Chondrocyte (in vitro differentiated cells): Measurements from ENCODE around the gene TRIM8. TPM values are rescaled to one million over a fixed set of nuclear protein-coding genes. Genes with fewer than 3 reads are reported as not detected.

Experiments used
- DNase-seq: peaks from one replicate; pipeline ENCODE4 v3.0.0; 2021; ENCODE audit warnings: mixed read lengths, low spot score
- H3K27ac Mint-ChIP-seq: one replicate; pipeline ENCODE4 v1.8.0; 2021; ENCODE audit warnings: mild to moderate bottlenecking, moderate library complexity, mixed read lengths; ENCODE audit not compliant: unreplicated experiment
- H3K27me3 Mint-ChIP-seq: 2 replicates; pipeline ENCODE4 v1.8.0; 2021; ENCODE audit warnings: low read depth, mixed read lengths
- H3K36me3 Mint-ChIP-seq: 2 replicates; pipeline ENCODE4 v1.8.0; 2021; ENCODE audit warnings: low read depth, mixed read lengths
- H3K4me1 Mint-ChIP-seq: 2 replicates; pipeline ENCODE4 v1.8.0; 2021; ENCODE audit warnings: low read depth, mild to moderate bottlenecking, mixed read lengths
- H3K4me3 Mint-ChIP-seq: one replicate; pipeline ENCODE4 v1.8.0; 2021; ENCODE audit warnings: mild to moderate bottlenecking, moderate library complexity, mixed read lengths; ENCODE audit not compliant: unreplicated experiment
- H3K9me3 Mint-ChIP-seq: 2 replicates; pipeline ENCODE4 v1.8.0; 2021; ENCODE audit warnings: low read depth, mixed read lengths
- total RNA-seq: library from RNA; stranded (reverse); gene quantifications from 3 replicates; pipeline ENCODE4 v1.2.1, GENCODE V29; 2021
- TF ChIP-seq, protein P1 (sequence below): fragments of 200-600 bp; sonication (generic); IDR thresholded peaks from 2 replicates; pipeline ENCODE4 v1.5.0; 2021; ENCODE audit warnings: antibody characterized with exemption, mild to moderate bottlenecking, moderate library complexity

TRIM8 gene
- total RNA-seq, 1 donor from 2014 or later = 66.8 TPM

DNA sequence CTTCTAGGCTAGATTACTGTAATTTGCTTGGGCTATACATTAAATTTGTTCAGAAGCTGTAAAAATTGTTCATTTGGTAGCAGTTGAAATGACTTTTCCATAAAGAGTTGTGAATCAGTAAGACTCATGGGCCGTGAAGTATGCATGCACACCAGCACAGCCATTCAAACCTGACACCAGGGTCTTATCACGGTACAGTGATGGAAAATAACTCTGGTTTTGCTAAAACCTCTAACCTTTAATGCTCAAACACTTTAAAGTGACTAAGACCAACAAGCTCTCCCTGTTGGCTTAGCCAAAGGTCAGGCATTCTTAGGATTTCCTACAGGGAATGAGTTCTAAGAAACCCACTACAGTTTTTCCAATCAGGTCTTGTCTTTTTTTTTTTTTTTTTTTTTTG is 58.5 kb downstream of the TRIM8 start:
- TF ChIP-seq, protein P1, sequence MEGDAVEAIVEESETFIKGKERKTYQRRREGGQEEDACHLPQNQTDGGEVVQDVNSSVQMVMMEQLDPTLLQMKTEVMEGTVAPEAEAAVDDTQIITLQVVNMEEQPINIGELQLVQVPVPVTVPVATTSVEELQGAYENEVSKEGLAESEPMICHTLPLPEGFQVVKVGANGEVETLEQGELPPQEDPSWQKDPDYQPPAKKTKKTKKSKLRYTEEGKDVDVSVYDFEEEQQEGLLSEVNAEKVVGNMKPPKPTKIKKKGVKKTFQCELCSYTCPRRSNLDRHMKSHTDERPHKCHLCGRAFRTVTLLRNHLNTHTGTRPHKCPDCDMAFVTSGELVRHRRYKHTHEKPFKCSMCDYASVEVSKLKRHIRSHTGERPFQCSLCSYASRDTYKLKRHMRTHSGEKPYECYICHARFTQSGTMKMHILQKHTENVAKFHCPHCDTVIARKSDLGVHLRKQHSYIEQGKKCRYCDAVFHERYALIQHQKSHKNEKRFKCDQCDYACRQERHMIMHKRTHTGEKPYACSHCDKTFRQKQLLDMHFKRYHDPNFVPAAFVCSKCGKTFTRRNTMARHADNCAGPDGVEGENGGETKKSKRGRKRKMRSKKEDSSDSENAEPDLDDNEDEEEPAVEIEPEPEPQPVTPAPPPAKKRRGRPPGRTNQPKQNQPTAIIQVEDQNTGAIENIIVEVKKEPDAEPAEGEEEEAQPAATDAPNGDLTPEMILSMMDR = no peak
- Mint-ChIP-seq H3K27ac (no peak overlapping the region), H3K4me3 (no peak overlapping the region), H3K36me3 (peaks cover 15% of the 10 kb centered on the region), H3K4me1 (peaks cover 21% of the 10 kb centered on the region), H3K9me3 (no peaks in the 10 kb centered on the region), H3K27me3 (no peaks in the 10 kb centered on the region)
- no peak for DNase-seq

DNA sequence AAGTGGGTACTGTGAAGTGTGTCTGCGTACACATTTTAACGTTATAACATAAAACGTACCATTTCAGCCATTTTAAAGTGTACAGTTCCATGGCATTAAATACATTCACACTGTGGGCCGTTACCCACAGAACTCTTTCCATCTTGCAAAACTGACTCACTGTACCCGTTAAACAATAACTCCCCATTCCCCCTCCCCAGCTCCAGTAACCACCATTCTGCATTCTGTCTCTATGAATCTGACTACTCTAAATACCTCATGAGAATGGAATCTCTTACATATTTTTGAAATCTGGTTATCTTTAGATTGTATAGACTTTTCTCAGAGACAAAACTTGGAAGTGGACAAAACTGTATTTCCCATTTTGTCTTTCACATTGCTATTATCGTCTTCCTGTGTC is 60.6 kb downstream of the TRIM8 start:
- DNase-seq = no peak
- H3K4me1 Mint-ChIP-seq = peaks cover 21% of the 10 kb centered on the region
- no peaks in the 10 kb centered on the region for H3K27me3 Mint-ChIP-seq
- H3K9me3 Mint-ChIP-seq = no peaks in the 10 kb centered on the region
- TF ChIP-seq, protein P1 = no peak
- H3K27ac Mint-ChIP-seq = peak overlapping the region; percentile 18
- H3K36me3 Mint-ChIP-seq = peaks cover 3% of the 10 kb centered on the region
- no peak overlapping the region for H3K4me3 Mint-ChIP-seq

DNA sequence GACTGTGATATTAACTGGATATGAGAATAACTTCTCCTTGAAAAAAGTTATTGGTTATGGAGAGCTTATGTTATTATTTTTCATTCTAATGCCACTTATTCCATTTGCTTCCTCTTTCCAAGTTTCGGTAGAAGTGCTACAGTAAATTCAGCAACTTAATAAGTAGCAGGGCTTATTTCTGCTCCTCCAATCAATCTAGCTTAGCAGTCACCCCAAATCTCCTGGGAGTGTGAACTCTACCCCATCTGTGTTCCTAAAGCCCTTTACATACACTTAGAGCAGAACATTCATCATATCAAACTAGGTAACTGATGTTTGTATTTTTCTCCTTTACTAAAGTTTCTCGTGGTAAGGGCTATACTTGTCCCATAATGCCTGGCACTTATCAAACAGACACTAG is 61.3 kb downstream of the TRIM8 start:
- DNase-seq = no peak
- no peaks in the 10 kb centered on the region for H3K9me3 Mint-ChIP-seq
- no peak overlapping the region for H3K4me3 Mint-ChIP-seq
- peaks cover 3% of the 10 kb centered on the region for H3K36me3 Mint-ChIP-seq
- TF ChIP-seq, protein P1 = no peak
- H3K4me1 Mint-ChIP-seq = peaks cover 27% of the 10 kb centered on the region
- no peaks in the 10 kb centered on the region for H3K27me3 Mint-ChIP-seq
- no peak overlapping the region for H3K27ac Mint-ChIP-seq

Other genes starting within 250 kb of the TRIM8 start
- gene NFKB2, start 248.8 kb upstream of the TRIM8 start, total RNA-seq = 29.4 to 38.0 TPM (median 35.9 TPM) in 3 replicates
- gene PSD, start 225.7 kb upstream of the TRIM8 start, total RNA-seq = 3.0 to 4.0 TPM (median 4.0 TPM) in 3 replicates
- gene FBXL15, start 223.6 kb upstream of the TRIM8 start, total RNA-seq = 8.8 to 10.1 TPM (median 9.0 TPM) in 3 replicates
- gene CUEDC2, start 211.9 kb upstream of the TRIM8 start, total RNA-seq = 55.1 to 64.3 TPM (median 57.7 TPM) in 3 replicates
- gene C10orf95, start 192.9 kb upstream of the TRIM8 start, total RNA-seq = not detected in 3 replicates
- 128 to 137 TPM (median 128 TPM) in 3 replicates for gene ACTR1A, start 141.8 kb upstream of the TRIM8 start, total RNA-seq
- gene SUFU, start 140.5 kb upstream of the TRIM8 start, total RNA-seq = 14.5 to 15.5 TPM (median 15.5 TPM) in 3 replicates
- gene ARL3, start 69.9 kb downstream of the TRIM8 start, total RNA-seq = 12.1 to 16.5 TPM (median 13.6 TPM) in 3 replicates
- 4.0 to 11.1 TPM (median 4.7 TPM) in 3 replicates for gene SFXN2, start 70.2 kb downstream of the TRIM8 start, total RNA-seq
- gene WBP1L, start 99.5 kb downstream of the TRIM8 start, total RNA-seq = 95.3 to 97.1 TPM (median 95.8 TPM) in 3 replicates
- not detected in 3 replicates for gene CYP17A1, start 192.9 kb downstream of the TRIM8 start, total RNA-seq
- gene BORCS7, start 209.8 kb downstream of the TRIM8 start, total RNA-seq = 15.5 to 23.4 TPM (median 17.5 TPM) in 3 replicates
- gene AS3MT, start 225.0 kb downstream of the TRIM8 start, total RNA-seq = 2.2 to 3.7 TPM (median 2.3 TPM) in 3 replicates